ENCODE data around the gene TBX15.

TBX15 gene

GRCh38 chr1:118988186-118989005 lies at the start of gene TBX15:
TBX15 (minus strand) TSS chr1:118988343; CDS start chr1:118987795, 548 bp downstream.
- no peaks in the 10 kb centered on the region for H3K9me3 ChIP-seq (ENCODE audit: insufficient read depth, low read length)
- TF ChIP-seq, protein P1, sequence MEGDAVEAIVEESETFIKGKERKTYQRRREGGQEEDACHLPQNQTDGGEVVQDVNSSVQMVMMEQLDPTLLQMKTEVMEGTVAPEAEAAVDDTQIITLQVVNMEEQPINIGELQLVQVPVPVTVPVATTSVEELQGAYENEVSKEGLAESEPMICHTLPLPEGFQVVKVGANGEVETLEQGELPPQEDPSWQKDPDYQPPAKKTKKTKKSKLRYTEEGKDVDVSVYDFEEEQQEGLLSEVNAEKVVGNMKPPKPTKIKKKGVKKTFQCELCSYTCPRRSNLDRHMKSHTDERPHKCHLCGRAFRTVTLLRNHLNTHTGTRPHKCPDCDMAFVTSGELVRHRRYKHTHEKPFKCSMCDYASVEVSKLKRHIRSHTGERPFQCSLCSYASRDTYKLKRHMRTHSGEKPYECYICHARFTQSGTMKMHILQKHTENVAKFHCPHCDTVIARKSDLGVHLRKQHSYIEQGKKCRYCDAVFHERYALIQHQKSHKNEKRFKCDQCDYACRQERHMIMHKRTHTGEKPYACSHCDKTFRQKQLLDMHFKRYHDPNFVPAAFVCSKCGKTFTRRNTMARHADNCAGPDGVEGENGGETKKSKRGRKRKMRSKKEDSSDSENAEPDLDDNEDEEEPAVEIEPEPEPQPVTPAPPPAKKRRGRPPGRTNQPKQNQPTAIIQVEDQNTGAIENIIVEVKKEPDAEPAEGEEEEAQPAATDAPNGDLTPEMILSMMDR (IDR thresholded peaks at IDR 0.05; ENCODE audit: insufficient read depth, low read length, poor library complexity, severe bottlenecking), result no peak
- no peak for TF ChIP-seq EZH2phosphoT487 (conservative IDR thresholded peaks at IDR 0.05; ENCODE audit: low read length)
- no peaks in the 10 kb centered on the region for H3K9me2 ChIP-seq (replicated peaks; ENCODE audit: insufficient read depth, low read length)
- no peak within 1 kb of the TSS for H3K4me3 ChIP-seq (ENCODE audit: insufficient read depth, low read length, poor library complexity, severe bottlenecking)
- H3K27me3 ChIP-seq (ENCODE audit: low read length), result no peaks in the 10 kb centered on the region
- no peak within 1 kb of the TSS for H3K27ac ChIP-seq (ENCODE audit: low read depth, low read length)
- H4K20me1 ChIP-seq (ENCODE audit: low read depth, low read length), result no peaks in the 10 kb centered on the region
- no peaks in the 10 kb centered on the region for H3K36me3 ChIP-seq (ENCODE audit: low read length)
- H3K79me2 ChIP-seq (ENCODE audit: insufficient read depth, low read length), result no peaks in the 10 kb centered on the region
- H3F3A ChIP-seq (ENCODE audit: insufficient read depth), result no peaks in the 10 kb centered on the region
- no peak within 1 kb of the TSS for H3K9ac ChIP-seq (ENCODE audit: low read length)
- H3K4me2 ChIP-seq (ENCODE audit: low read depth, low read length, poor library complexity, severe bottlenecking), result no peak within 1 kb of the TSS
- no peak within 1 kb of the TSS for H2AFZ ChIP-seq (ENCODE audit: low read depth, low read length, severe bottlenecking)

DNA sequence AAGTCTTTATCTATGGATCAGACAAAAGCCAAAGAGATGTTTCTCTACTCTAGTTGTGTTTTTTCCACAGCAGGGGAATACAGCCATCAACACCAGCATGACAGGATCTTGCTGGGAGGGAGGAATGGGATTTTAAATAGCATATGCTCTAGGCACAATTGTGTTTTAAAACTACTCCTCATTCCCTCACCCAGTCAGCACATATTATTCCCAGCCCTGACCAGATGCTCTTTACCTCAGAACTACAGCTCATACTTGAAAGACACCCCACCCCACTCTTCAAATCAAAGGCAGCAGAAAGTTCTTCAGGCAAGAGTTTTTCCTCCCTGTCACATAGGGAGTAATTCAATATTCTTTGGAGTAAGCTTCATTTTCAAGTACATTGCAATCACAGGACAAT lies 46.2 kb upstream of the TBX15 start:
- Histone ChIP-seq H2AFZ (ENCODE audit: low read depth, low read length, severe bottlenecking) (no peak overlapping the region), H3K27me3 (ENCODE audit: low read length) (no peaks in the 10 kb centered on the region), H4K20me1 (ENCODE audit: low read depth, low read length) (no peaks in the 10 kb centered on the region), H3K36me3 (ENCODE audit: low read length) (no peaks in the 10 kb centered on the region), H3K9ac (ENCODE audit: low read length) (no peak overlapping the region), H3K9me3 (ENCODE audit: insufficient read depth, low read length) (no peaks in the 10 kb centered on the region), H3F3A (ENCODE audit: insufficient read depth) (no peaks in the 10 kb centered on the region), H3K27ac (ENCODE audit: low read depth, low read length) (no peak overlapping the region), H3K4me2 (ENCODE audit: low read depth, low read length, poor library complexity, severe bottlenecking) (no peak overlapping the region), H3K79me2 (ENCODE audit: insufficient read depth, low read length) (no peaks in the 10 kb centered on the region), H3K4me3 (ENCODE audit: insufficient read depth, low read length, poor library complexity, severe bottlenecking) (no peak overlapping the region), H3K9me2 (replicated peaks; ENCODE audit: insufficient read depth, low read length) (no peaks in the 10 kb centered on the region)
- TF ChIP-seq EZH2phosphoT487 (conservative IDR thresholded peaks at IDR 0.05; ENCODE audit: low read length), result no peak
- TF ChIP-seq, protein P1 (IDR thresholded peaks at IDR 0.05; ENCODE audit: insufficient read depth, low read length, poor library complexity, severe bottlenecking), result no peak

- Histone ChIP-seq H3K79me2 (ENCODE audit: insufficient read depth, low read length) (no peaks in the 10 kb centered on the region), H2AFZ (ENCODE audit: low read depth, low read length, severe bottlenecking) (no peak overlapping the region), H3K9me3 (ENCODE audit: insufficient read depth, low read length) (no peaks in the 10 kb centered on the region), H3F3A (ENCODE audit: insufficient read depth) (no peaks in the 10 kb centered on the region), H3K27me3 (ENCODE audit: low read length) (no peaks in the 10 kb centered on the region), H3K4me2 (ENCODE audit: low read depth, low read length, poor library complexity, severe bottlenecking) (no peak overlapping the region), H3K4me3 (ENCODE audit: insufficient read depth, low read length, poor library complexity, severe bottlenecking) (no peak overlapping the region), H3K27ac (ENCODE audit: low read depth, low read length) (no peak overlapping the region), H3K9ac (ENCODE audit: low read length) (no peak overlapping the region), H4K20me1 (ENCODE audit: low read depth, low read length) (no peaks in the 10 kb centered on the region), H3K36me3 (ENCODE audit: low read length) (no peaks in the 10 kb centered on the region), H3K9me2 (replicated peaks; ENCODE audit: insufficient read depth, low read length) (no peaks in the 10 kb centered on the region)
- TF ChIP-seq, protein P1 (IDR thresholded peaks at IDR 0.05; ENCODE audit: insufficient read depth, low read length, poor library complexity, severe bottlenecking), result no peak
- TF ChIP-seq EZH2phosphoT487 (conservative IDR thresholded peaks at IDR 0.05; ENCODE audit: low read length), result no peak
These were observed 44.8 kb upstream of the TBX15 start for GRCh38 chr1:119032986-119033385.

Measured in SU-DHL-6 (cell line).